Measurements from ENCODE around the gene TTC21B. TPM values are rescaled to one million over a fixed set of nuclear protein-coding genes. Genes with fewer than 3 reads are reported as not detected.

TTC21B gene
- total and polyA plus RNA-seq, 2 of the 8 experiments (the other 6 are each of a cell fraction or from before 2014, with no cell fraction given): 6.9 to 20.8 TPM

DNA sequence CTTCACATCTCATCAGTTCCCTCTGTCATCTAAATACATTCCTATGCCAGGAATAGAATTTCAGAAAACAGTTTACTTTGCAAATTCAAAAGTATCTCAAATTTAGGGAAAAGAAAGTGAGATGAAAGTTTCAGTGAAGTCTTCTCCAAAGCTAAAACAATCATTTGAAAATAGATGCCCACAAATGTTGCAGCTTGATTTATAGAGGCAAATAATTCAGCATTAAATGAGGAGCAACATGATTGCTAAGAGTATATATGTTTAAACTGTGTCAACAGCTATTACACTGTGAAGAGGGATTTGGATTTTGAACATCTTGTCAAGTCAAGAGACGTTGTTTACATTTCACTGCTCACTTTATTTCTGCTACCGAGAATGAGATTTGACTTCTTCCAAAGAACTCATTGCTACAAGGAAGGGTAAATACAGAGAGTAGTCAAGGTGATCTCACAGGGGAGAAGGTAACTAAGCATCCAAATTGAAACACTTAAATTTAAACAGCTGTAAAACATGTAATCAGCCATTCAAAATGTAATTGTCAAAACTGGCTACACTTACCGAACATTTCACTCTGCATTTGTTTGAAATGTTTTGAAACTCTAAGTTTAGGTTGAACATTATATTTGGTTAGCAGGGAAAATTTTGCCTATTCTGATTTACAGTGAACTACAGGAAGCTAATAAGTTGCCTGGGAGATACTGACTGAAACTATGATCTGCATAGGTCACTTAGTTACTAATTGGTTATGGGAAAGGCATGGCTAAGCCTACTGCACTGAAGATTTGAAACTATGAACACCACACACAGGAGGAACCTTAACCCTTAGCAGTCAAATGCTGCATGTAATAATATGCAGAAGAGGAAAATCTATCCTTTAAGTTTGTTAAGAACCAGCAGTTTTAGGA is 126.3 kb downstream of the TTC21B start (continued):
- no peak for TF ChIP-seq RNF2 (IDR thresholded peaks at IDR 0.05; ENCODE audit: borderline replicate concordance, low read depth, low read length, missing control alignments, poor library complexity, severe bottlenecking)
- no peak for TF ChIP-seq RAD21 (IDR thresholded peaks at IDR 0.05 in 1 of 2, conservative IDR thresholded peaks at IDR 0.05 in 1 of 2; ENCODE audit: low read depth in 2 of 2, low read length in 2 of 2)
- no peak for TF ChIP-seq KDM5A (IDR thresholded peaks at IDR 0.05; ENCODE audit: low read length)
- TF ChIP-seq, protein P1, sequence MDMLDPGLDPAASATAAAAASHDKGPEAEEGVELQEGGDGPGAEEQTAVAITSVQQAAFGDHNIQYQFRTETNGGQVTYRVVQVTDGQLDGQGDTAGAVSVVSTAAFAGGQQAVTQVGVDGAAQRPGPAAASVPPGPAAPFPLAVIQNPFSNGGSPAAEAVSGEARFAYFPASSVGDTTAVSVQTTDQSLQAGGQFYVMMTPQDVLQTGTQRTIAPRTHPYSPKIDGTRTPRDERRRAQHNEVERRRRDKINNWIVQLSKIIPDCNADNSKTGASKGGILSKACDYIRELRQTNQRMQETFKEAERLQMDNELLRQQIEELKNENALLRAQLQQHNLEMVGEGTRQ (IDR thresholded peaks at IDR 0.05; ENCODE audit: low read length): no peak
- TF ChIP-seq NRF1 (IDR thresholded peaks at IDR 0.05; ENCODE audit: low read depth, low read length): no peak
- TF ChIP-seq CEBPB (IDR thresholded peaks at IDR 0.05; ENCODE audit: low read depth, low read length): no peak
- no peak for TF ChIP-seq EZH2 (IDR thresholded peaks at IDR 0.05; ENCODE audit: low read depth, low read length, severe bottlenecking)
